OCI-LY1 (cell line): ENCODE measurements around the gene ATP8B3.

Experiments
- EZH2 ChIP-seq: fragments of 200-600 bp; sonication (generic), shearing (Covaris generic); IDR thresholded peaks from 2 replicates; pipeline ENCODE4 v1.8.0; 2017; ENCODE audit warnings: borderline replicate concordance, mixed run types, mild to moderate bottlenecking, antibody characterized with exemption, low read length, moderate library complexity, mixed read lengths
- TF ChIP-seq, protein P1 (sequence below): fragments of 200-600 bp; sonication (generic), shearing (Covaris generic); IDR thresholded peaks from 2 replicates; pipeline ENCODE4 v1.5.1; 2017; ENCODE audit warnings: mild to moderate bottlenecking, antibody characterized with exemption, low read length, moderate library complexity, mixed read lengths

DNA sequence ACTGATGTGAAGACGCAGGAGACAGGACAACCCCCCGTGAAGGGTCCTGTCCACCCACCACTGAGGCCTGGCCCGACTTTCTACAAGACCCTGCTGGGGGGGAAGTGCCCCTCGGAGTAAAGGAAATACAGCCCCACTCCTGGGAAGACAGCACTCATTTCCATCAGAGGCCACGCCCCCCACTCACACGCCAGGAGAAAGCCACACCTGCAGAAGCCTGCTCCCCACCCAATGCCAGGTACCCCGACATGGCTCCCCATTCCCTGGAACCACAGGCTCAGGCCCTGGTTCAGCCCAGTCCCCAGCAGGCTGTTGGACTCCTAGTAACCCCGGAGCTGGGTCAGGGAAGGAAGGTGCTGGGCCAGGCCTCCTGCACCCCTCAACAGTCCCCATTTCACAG lies 10.9 kb upstream of the ATP8B3 start:
- TF ChIP-seq, protein P1, sequence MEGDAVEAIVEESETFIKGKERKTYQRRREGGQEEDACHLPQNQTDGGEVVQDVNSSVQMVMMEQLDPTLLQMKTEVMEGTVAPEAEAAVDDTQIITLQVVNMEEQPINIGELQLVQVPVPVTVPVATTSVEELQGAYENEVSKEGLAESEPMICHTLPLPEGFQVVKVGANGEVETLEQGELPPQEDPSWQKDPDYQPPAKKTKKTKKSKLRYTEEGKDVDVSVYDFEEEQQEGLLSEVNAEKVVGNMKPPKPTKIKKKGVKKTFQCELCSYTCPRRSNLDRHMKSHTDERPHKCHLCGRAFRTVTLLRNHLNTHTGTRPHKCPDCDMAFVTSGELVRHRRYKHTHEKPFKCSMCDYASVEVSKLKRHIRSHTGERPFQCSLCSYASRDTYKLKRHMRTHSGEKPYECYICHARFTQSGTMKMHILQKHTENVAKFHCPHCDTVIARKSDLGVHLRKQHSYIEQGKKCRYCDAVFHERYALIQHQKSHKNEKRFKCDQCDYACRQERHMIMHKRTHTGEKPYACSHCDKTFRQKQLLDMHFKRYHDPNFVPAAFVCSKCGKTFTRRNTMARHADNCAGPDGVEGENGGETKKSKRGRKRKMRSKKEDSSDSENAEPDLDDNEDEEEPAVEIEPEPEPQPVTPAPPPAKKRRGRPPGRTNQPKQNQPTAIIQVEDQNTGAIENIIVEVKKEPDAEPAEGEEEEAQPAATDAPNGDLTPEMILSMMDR: no peak
- no peak for TF ChIP-seq EZH2
